ENCODE results near the gene TRAPPC3L. TPM values are rescaled to one million over a fixed set of nuclear protein-coding genes. Genes with fewer than 3 reads are reported as not detected.

TRAPPC3L gene
- total RNA-seq, 1 experiment from 2014 or later, result not detected

GRCh38 chr6:116580198-116580597 is 34.7 kb upstream of the TRAPPC3L start:
- ATAC-seq (no peak), DNase-seq (ENCODE audit: low read depth, low spot score) (no peak)
- no peaks in the 10 kb centered on the region for H3K27me3 ChIP-seq (ENCODE audit: insufficient read depth, low read length)
- H3K4me1 ChIP-seq (ENCODE audit: control insufficient read depth in 1 of 2, insufficient read depth in 2 of 2, low read length in 2 of 2), result no peaks in the 10 kb centered on the region
- TF ChIP-seq MAX (IDR thresholded peaks at IDR 0.05) (no peak), CBX3 (IDR thresholded peaks at IDR 0.05; ENCODE audit: low read depth) (no peak), SRF (IDR thresholded peaks at IDR 0.05; ENCODE audit: low read depth) (no peak)
- ChIA-PET POLR2A (no interaction called here), RAD21 (ENCODE audit: low non-redundant PET in 1 of 2, low total read pairs in 2 of 2, uncharacterized antibody in 2 of 2, unreplicated experiment in 2 of 2) (no interaction called here), CTCF (no interaction called here)
- no peak overlapping the region for H3K9ac ChIP-seq (ENCODE audit: low read length)
- BruUV-seq (replicated peaks), result no TSS peak
- no peak overlapping the region for H2AFZ ChIP-seq (ENCODE audit: low read depth, low read length, poor library complexity, severe bottlenecking)
- intact Hi-C loops (cut with micrococcal nuclease), result no loop called here
- H3K27ac ChIP-seq (ENCODE audit: low read depth, low read length), result no peak overlapping the region
- no peaks in the 10 kb centered on the region for H3K9me2 ChIP-seq (ENCODE audit: insufficient read depth)
- no peak overlapping the region for H3K4me3 ChIP-seq (replicated peaks in 1 of 2; ENCODE audit: low read depth in 1 of 2, low read length in 2 of 2)
- H3K79me2 ChIP-seq (ENCODE audit: insufficient read depth, low read length), result peaks cover 68% of the 10 kb centered on the region
- no peak overlapping the region for H3K4me2 ChIP-seq (ENCODE audit: low read length)
- no peaks in the 10 kb centered on the region for H3K9me3 ChIP-seq (ENCODE audit: control insufficient read depth in 1 of 2, insufficient read depth in 1 of 2, low read depth in 1 of 2, low read length in 2 of 2)
- H3K36me3 ChIP-seq (ENCODE audit: control insufficient read depth in 1 of 2, insufficient read depth in 2 of 2, low read length in 2 of 2), result peaks cover 0 to 3% of the 10 kb centered on the region in 2 experiments; a peak in 1 of 4 replicates
- no peaks in the 10 kb centered on the region for H4K20me1 ChIP-seq (ENCODE audit: insufficient read depth)

GRCh38 chr6:116579143-116579542 is 33.7 kb upstream of the TRAPPC3L start:
- Histone ChIP-seq H3K9ac (ENCODE audit: low read length) (no peak overlapping the region), H4K20me1 (ENCODE audit: insufficient read depth) (no peaks in the 10 kb centered on the region), H3K79me2 (ENCODE audit: insufficient read depth, low read length) (peaks cover 77% of the 10 kb centered on the region), H3K27me3 (ENCODE audit: insufficient read depth, low read length) (no peaks in the 10 kb centered on the region), H2AFZ (ENCODE audit: low read depth, low read length, poor library complexity, severe bottlenecking) (no peak overlapping the region), H3K27ac (ENCODE audit: low read depth, low read length) (no peak overlapping the region), H3K4me2 (ENCODE audit: low read length) (no peak overlapping the region), H3K9me2 (ENCODE audit: insufficient read depth) (no peaks in the 10 kb centered on the region), H3K9me3 (ENCODE audit: control insufficient read depth in 1 of 2, insufficient read depth in 1 of 2, low read depth in 1 of 2, low read length in 2 of 2) (no peaks in the 10 kb centered on the region), H3K36me3 (ENCODE audit: control insufficient read depth in 1 of 2, insufficient read depth in 2 of 2, low read length in 2 of 2) (no peaks in the 10 kb centered on the region; a peak in 1 of 4 replicates), H3K4me3 (replicated peaks in 1 of 2; ENCODE audit: low read depth in 1 of 2, low read length in 2 of 2) (no peak overlapping the region), H3K4me1 (ENCODE audit: control insufficient read depth in 1 of 2, insufficient read depth in 2 of 2, low read length in 2 of 2) (no peaks in the 10 kb centered on the region)
- TF ChIP-seq EZH2phosphoT487 (IDR thresholded peaks at IDR 0.05; ENCODE audit: borderline replicate concordance), result no peak
- TF ChIP-seq ZNF274 (IDR thresholded peaks at IDR 0.05; ENCODE audit: low read depth, low read length), result no peak
- no peak for TF ChIP-seq FOSL1 (IDR thresholded peaks at IDR 0.05; ENCODE audit: low read depth)
- intact Hi-C loops (cut with micrococcal nuclease), result no loop called here
- no peak for DNase-seq (ENCODE audit: low read depth, low spot score)
- ChIA-PET RAD21 (ENCODE audit: low non-redundant PET in 1 of 2, low total read pairs in 2 of 2, uncharacterized antibody in 2 of 2, unreplicated experiment in 2 of 2) (no interaction called here), CTCF (no interaction called here), POLR2A (no interaction called here)
- no TSS peak for BruUV-seq (replicated peaks)
- no peak for ATAC-seq

Measured in HCT116 (cell line).